ENCODE results near the gene TTC12.

DNA sequence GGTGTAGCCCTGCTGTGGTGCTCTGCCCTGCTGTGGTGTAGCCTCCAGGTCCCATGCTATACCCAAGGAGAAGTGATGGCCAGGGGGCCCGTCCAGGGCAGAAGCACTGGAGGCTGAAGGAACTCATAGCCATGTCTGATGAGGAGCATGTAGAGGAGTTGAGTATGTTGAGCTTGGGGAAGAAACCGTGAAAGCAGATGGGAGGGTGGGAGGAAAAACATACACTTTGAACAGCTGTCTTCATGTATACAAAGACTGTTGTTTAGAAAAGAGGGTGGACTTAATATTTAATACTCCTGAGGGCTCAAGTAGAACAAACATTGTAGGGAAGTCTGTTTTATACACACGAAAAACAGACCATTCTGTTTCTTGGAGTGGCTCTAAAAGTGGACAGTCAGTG, 26.6 kb upstream of the TTC12 start:
- no peak for TF ChIP-seq POLR2A (IDR thresholded peaks at IDR 0.05; ENCODE audit: low read depth, low read length)
- TF ChIP-seq POLR2AphosphoS5 (IDR thresholded peaks at IDR 0.05; ENCODE audit: low read depth, low read length): no peak
- TF ChIP-seq SPI1 (IDR thresholded peaks at IDR 0.05; ENCODE audit: low read depth, low read length): no peak
- TF ChIP-seq PAX5 (IDR thresholded peaks at IDR 0.05; ENCODE audit: insufficient read depth, low read length, severe bottlenecking): no peak
- no peak for TF ChIP-seq TAF1 (IDR thresholded peaks at IDR 0.05; ENCODE audit: low read depth, low read length)
- no peak for TF ChIP-seq POU2F2 (IDR thresholded peaks at IDR 0.05; ENCODE audit: low read depth, low read length)

All from GM12891 (cell line).